NCI-H524 (cell line): Measurements from ENCODE around the gene CHID1.

ENCODE experiments used
- DNase-seq, 2 experiments: peaks; one replicate each; lab custom pipeline; 2025; lab: John Stamatoyannopoulos, UW

CHID1 gene

GRCh38 chr11:910044-910588 lies 494 bp downstream of the CHID1 start:
- DNase-seq: no peak

- no peak for DNase-seq
These were observed 1.2 kb downstream of the CHID1 start for GRCh38 chr11:909406-909805.

GRCh38 chr11:908273-908672 lies 2.3 kb downstream of the CHID1 start:
- no peak for DNase-seq

GRCh38 chr11:907668-908067 lies 2.9 kb downstream of the CHID1 start:
- no peak for DNase-seq

GRCh38 chr11:905952-906351 lies 4.7 kb downstream of the CHID1 start:
- DNase-seq: no peak

GRCh38 chr11:904380-904779 lies 6.2 kb downstream of the CHID1 start:
- DNase-seq: no peak

- DNase-seq: no peak
These were observed 9.1 kb downstream of the CHID1 start for GRCh38 chr11:901452-902061.

GRCh38 chr11:900545-900944 lies 10.1 kb downstream of the CHID1 start:
- no peak for DNase-seq

GRCh38 chr11:899724-900123 lies 10.9 kb downstream of the CHID1 start:
- no peak for DNase-seq

- peak in 1 of 2 experiments; percentile 20 for DNase-seq
These were observed 11.9 kb downstream of the CHID1 start for GRCh38 chr11:898540-899190.

- DNase-seq: peak in 1 of 2 experiments; percentile 51
These were observed 12.5 kb downstream of the CHID1 start for GRCh38 chr11:898143-898511.

GRCh38 chr11:897253-898142 lies 13.1 kb downstream of the CHID1 start:
- peak in 1 of 2 experiments; percentile 35 for DNase-seq

- no peak for DNase-seq
These were observed 15.1 kb downstream of the CHID1 start for GRCh38 chr11:895331-896110.

GRCh38 chr11:894575-895201 lies 15.9 kb downstream of the CHID1 start:
- no peak for DNase-seq

GRCh38 chr11:893008-893654 lies 17.5 kb downstream of the CHID1 start:
- no peak for DNase-seq

GRCh38 chr11:890794-891540 lies 19.6 kb downstream of the CHID1 start:
- DNase-seq: peak; percentile 22 to 57

- DNase-seq: peak; percentile 78 to 89
These were observed 20.7 kb downstream of the CHID1 start for GRCh38 chr11:889687-890475.

GRCh38 chr11:889257-889656 lies 21.4 kb downstream of the CHID1 start:
- DNase-seq: peak; percentile 92 to 93
